ENCODE results near the gene PANK1. TPM values are rescaled to one million over a fixed set of nuclear protein-coding genes. Genes with fewer than 3 reads are reported as not detected.

The PANK1 gene
- total and polyA plus RNA-seq, 9 of the 15 experiments (the other 6 are each of a cell fraction or from before 2014, with no cell fraction given), result 1.7 to 10.7 (median 6.5) TPM

DNA sequence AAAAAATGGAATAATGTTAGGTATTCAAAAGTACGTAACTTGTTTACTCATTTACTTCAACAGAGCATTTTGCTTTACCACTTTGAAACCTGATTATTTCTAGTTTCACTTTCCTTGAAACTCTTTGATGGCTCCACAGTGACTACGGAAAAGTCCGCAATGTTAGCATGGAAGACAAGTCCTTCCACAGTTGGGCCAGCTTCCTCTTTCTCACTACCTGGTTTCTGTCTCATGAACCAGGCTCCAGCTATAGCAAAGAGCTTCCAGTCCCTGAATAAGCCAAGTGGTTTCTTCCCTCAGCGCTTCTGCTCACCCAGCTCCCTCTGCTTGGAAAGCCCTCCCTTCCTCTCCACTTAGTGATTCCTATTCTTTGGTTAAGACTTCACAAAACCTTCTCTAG is 64.8 kb downstream of the PANK1 start:
- no peaks in the 10 kb centered on the region for H3K4me1 ChIP-seq (replicated peaks in 1 of 2; ENCODE audit: control insufficient read depth in 2 of 2, insufficient read depth in 2 of 2, low read length in 2 of 2)
- H3K27me3 ChIP-seq (ENCODE audit: control insufficient read depth in 2 of 2, insufficient read depth in 2 of 2, low read length in 2 of 2), result no peaks in the 10 kb centered on the region
- H2AFZ ChIP-seq (ENCODE audit: low read depth, low read length), result no peak overlapping the region
- intact Hi-C loops (cut with micrococcal nuclease) (no loop called here), in situ Hi-C loops (cut with MboI) (no loop called here)
- DNase-seq (ENCODE audit: extremely low read depth in 1 of 4, low spot score in 3 of 4), result no peak
- WGBS (ENCODE audit: insufficient coverage, low coverage, missing lambda C conversion rate), result 76% methylated on average over 4 of the region's 4 CpGs
- H4K20me1 ChIP-seq (replicated peaks; ENCODE audit: control insufficient read depth, insufficient read depth, low read length), result no peaks in the 10 kb centered on the region
- no TSS peak for BruUV-seq (replicated peaks)
- ChIA-PET CTCF (ENCODE audit: low intra/inter-chr PET ratio) (no interaction called here), POLR2A (no interaction called here)
- no peak overlapping the region for H3K27ac ChIP-seq (ENCODE audit: extremely low read depth, low read depth, low read length)
- H3K9me1 ChIP-seq (ENCODE audit: control insufficient read depth, insufficient read depth, low read length), result no peaks in the 10 kb centered on the region
- no peaks in the 10 kb centered on the region for H3K9me3 ChIP-seq (replicated peaks; ENCODE audit: control insufficient read depth, insufficient read depth, low read depth, low read length)
- no peak overlapping the region for H3K4me2 ChIP-seq (ENCODE audit: insufficient read depth, low read length)
- no peak for ATAC-seq
- FAIRE-seq, result no peak
- no peak overlapping the region for H3K4me3 ChIP-seq
- TF ChIP-seq ZNF431 (CRISPR knock-in tag; IDR thresholded peaks at IDR 0.05) (no peak), HDGF (IDR thresholded peaks at IDR 0.05) (no peak), NCOR1 (IDR thresholded peaks at IDR 0.05) (no peak), ZNF586 (CRISPR knock-in tag; conservative IDR thresholded peaks at IDR 0.05) (no peak), TBL1XR1 (IDR thresholded peaks at IDR 0.05; ENCODE audit: low read length in 2 of 2) (no peak)
- no peak overlapping the region for H3K9ac ChIP-seq (ENCODE audit: insufficient read depth in 1 of 2, low read depth in 2 of 2, low read length in 2 of 2)
- no peaks in the 10 kb centered on the region for H3K79me2 ChIP-seq (ENCODE audit: control insufficient read depth, insufficient read depth, low read length)
- no peaks in the 10 kb centered on the region for H3K36me3 ChIP-seq (ENCODE audit: control insufficient read depth, insufficient read depth, low read length)

DNA sequence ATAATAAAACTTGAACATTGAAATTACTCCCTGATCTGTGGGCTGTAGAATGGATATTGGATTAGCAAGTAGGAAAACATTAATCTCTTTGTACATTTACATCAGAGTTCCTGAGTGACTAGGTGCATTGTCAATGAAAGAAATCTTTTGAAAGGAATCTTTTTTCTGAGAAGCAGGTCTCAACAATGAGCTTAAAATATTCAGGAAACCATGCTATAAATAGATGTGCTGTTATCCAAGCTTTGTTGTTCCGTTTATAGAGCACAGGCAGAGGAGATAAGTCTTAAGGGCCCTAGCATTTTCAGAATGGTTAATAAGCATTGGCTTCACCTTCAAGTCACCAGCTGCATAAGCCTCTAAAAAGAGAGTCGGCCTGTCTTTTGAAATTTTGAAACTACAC is 68.3 kb downstream of the PANK1 start:
- WGBS (ENCODE audit: insufficient coverage, low coverage, missing lambda C conversion rate), result 20% methylated on average over 2 of the region's 2 CpGs
- no peaks in the 10 kb centered on the region for H4K20me1 ChIP-seq (replicated peaks; ENCODE audit: control insufficient read depth, insufficient read depth, low read length)
- intact Hi-C loops (cut with micrococcal nuclease) (no loop called here), in situ Hi-C loops (cut with MboI) (no loop called here)
- no peaks in the 10 kb centered on the region for H3K36me3 ChIP-seq (ENCODE audit: control insufficient read depth, insufficient read depth, low read length)
- no peaks in the 10 kb centered on the region for H3K27me3 ChIP-seq (ENCODE audit: control insufficient read depth in 2 of 2, insufficient read depth in 2 of 2, low read length in 2 of 2)
- no peaks in the 10 kb centered on the region for H3K9me3 ChIP-seq (replicated peaks; ENCODE audit: control insufficient read depth, insufficient read depth, low read depth, low read length)
- no peak overlapping the region for H3K9ac ChIP-seq (ENCODE audit: insufficient read depth in 1 of 2, low read depth in 2 of 2, low read length in 2 of 2)
- POLR2A ChIA-PET, result no interaction called here
- no peak overlapping the region for H3K27ac ChIP-seq (ENCODE audit: extremely low read depth, low read depth, low read length)
- CTCF ChIA-PET (ENCODE audit: low intra/inter-chr PET ratio), result no interaction called here
- TF ChIP-seq CREBBP (IDR thresholded peaks at IDR 0.05; ENCODE audit: low read depth, low read length) (no peak), MEF2A (IDR thresholded peaks at IDR 0.05; ENCODE audit: control insufficient read depth, low read depth, low read length) (peak; percentile 78; the same call in 1 of the 2 replicates), ZNF384 (IDR thresholded peaks at IDR 0.05; ENCODE audit: low read depth, low read length) (no peak), GTF2F1 (IDR thresholded peaks at IDR 0.05; ENCODE audit: low read depth, low read length) (no peak), ARID1B (IDR thresholded peaks at IDR 0.05) (no peak), NR2C2 (CRISPR knock-in tag; IDR thresholded peaks at IDR 0.05) (no peak), NR2C2 (tag; IDR thresholded peaks at IDR 0.05) (no peak)
- TF ChIP-seq, protein P1, sequence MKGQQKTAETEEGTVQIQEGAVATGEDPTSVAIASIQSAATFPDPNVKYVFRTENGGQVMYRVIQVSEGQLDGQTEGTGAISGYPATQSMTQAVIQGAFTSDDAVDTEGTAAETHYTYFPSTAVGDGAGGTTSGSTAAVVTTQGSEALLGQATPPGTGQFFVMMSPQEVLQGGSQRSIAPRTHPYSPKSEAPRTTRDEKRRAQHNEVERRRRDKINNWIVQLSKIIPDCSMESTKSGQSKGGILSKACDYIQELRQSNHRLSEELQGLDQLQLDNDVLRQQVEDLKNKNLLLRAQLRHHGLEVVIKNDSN (CRISPR knock-in tag; IDR thresholded peaks at IDR 0.05), result no peak
- TF ChIP-seq, protein P2, sequence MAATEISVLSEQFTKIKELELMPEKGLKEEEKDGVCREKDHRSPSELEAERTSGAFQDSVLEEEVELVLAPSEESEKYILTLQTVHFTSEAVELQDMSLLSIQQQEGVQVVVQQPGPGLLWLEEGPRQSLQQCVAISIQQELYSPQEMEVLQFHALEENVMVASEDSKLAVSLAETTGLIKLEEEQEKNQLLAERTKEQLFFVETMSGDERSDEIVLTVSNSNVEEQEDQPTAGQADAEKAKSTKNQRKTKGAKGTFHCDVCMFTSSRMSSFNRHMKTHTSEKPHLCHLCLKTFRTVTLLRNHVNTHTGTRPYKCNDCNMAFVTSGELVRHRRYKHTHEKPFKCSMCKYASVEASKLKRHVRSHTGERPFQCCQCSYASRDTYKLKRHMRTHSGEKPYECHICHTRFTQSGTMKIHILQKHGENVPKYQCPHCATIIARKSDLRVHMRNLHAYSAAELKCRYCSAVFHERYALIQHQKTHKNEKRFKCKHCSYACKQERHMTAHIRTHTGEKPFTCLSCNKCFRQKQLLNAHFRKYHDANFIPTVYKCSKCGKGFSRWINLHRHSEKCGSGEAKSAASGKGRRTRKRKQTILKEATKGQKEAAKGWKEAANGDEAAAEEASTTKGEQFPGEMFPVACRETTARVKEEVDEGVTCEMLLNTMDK (IDR thresholded peaks at IDR 0.05; ENCODE audit: borderline replicate concordance, insufficient read depth, low read depth, low read length, poor library complexity, severe bottlenecking), result no peak
- H3K4me2 ChIP-seq (ENCODE audit: insufficient read depth, low read length), result no peak overlapping the region
- FAIRE-seq (no peak), ATAC-seq (no peak), DNase-seq (ENCODE audit: extremely low read depth in 1 of 4, low spot score in 3 of 4) (no peak)
- H2AFZ ChIP-seq (ENCODE audit: low read depth, low read length), result no peak overlapping the region
- H3K79me2 ChIP-seq (ENCODE audit: control insufficient read depth, insufficient read depth, low read length), result no peaks in the 10 kb centered on the region
- H3K9me1 ChIP-seq (ENCODE audit: control insufficient read depth, insufficient read depth, low read length), result no peaks in the 10 kb centered on the region
- H3K4me3 ChIP-seq, result no peak overlapping the region
- no TSS peak for BruUV-seq (replicated peaks)
- H3K4me1 ChIP-seq (replicated peaks in 1 of 2; ENCODE audit: control insufficient read depth in 2 of 2, insufficient read depth in 2 of 2, low read length in 2 of 2), result no peaks in the 10 kb centered on the region
